Osteocyte (in vitro differentiated cells): ENCODE data around the gene SERPINB7. TPM values are rescaled to one million over a fixed set of nuclear protein-coding genes. Genes with fewer than 3 reads are reported as not detected.

Experiments
- DNase-seq: peaks from one replicate; pipeline ENCODE4 v3.0.0; 2021; ENCODE audit warnings: mixed read lengths; ENCODE audit not compliant: unreplicated experiment; ENCODE audit errors: extremely low spot score
- H3K27ac Mint-ChIP-seq: one replicate; pipeline ENCODE4 v1.8.0; 2021; ENCODE audit warnings: mild to moderate bottlenecking, mixed read lengths; ENCODE audit not compliant: unreplicated experiment
- H3K27me3 Mint-ChIP-seq: one replicate; pipeline ENCODE4 v1.8.0; 2021; ENCODE audit warnings: mixed read lengths; ENCODE audit not compliant: unreplicated experiment
- H3K36me3 Mint-ChIP-seq: one replicate; pipeline ENCODE4 v1.8.0; 2021; ENCODE audit warnings: mixed read lengths; ENCODE audit not compliant: unreplicated experiment
- H3K4me1 Mint-ChIP-seq: one replicate; pipeline ENCODE4 v1.8.0; 2021; ENCODE audit warnings: mixed read lengths; ENCODE audit not compliant: unreplicated experiment
- H3K4me3 Mint-ChIP-seq: one replicate; pipeline ENCODE4 v1.8.0; 2021; ENCODE audit warnings: mild to moderate bottlenecking, moderate library complexity, mixed read lengths; ENCODE audit not compliant: unreplicated experiment
- H3K9me3 Mint-ChIP-seq: one replicate; pipeline ENCODE4 v1.8.0; 2021; ENCODE audit warnings: mixed read lengths; ENCODE audit not compliant: unreplicated experiment
- total RNA-seq: library from RNA; stranded (reverse); gene quantifications from 2 replicates; pipeline ENCODE4 v1.2.1, GENCODE V29; 2021
- TF ChIP-seq, protein P1 (sequence below): fragments of 200-600 bp; sonication (generic); IDR thresholded peaks from 2 replicates; pipeline ENCODE4 v1.5.0; 2021; ENCODE audit warnings: antibody characterized with exemption, mild to moderate bottlenecking, moderate library complexity

The SERPINB7 gene
- total RNA-seq, 1 donor from 2014 or later: not detected

DNA sequence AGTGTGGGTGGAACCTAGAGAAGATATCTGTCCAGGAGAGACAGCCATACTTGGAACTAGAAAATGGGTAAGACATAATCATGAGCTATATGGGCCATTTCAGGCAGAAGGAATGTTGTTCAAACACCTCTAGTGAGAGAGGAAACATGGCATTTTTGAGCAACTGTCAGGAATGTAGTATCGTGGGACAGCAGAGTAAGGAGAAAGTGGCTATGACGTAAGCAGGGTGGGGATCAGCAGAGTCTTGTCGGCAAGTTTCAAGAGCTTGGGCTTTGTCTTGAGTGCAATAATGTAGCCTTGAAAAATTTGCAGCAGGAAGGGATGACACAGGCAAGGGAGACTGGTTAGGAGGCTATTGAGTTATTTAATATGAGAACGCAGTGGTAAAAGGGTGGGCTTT, 20.4 kb downstream of the SERPINB7 start:
- no peak overlapping the region for H3K4me3 Mint-ChIP-seq
- TF ChIP-seq, protein P1, sequence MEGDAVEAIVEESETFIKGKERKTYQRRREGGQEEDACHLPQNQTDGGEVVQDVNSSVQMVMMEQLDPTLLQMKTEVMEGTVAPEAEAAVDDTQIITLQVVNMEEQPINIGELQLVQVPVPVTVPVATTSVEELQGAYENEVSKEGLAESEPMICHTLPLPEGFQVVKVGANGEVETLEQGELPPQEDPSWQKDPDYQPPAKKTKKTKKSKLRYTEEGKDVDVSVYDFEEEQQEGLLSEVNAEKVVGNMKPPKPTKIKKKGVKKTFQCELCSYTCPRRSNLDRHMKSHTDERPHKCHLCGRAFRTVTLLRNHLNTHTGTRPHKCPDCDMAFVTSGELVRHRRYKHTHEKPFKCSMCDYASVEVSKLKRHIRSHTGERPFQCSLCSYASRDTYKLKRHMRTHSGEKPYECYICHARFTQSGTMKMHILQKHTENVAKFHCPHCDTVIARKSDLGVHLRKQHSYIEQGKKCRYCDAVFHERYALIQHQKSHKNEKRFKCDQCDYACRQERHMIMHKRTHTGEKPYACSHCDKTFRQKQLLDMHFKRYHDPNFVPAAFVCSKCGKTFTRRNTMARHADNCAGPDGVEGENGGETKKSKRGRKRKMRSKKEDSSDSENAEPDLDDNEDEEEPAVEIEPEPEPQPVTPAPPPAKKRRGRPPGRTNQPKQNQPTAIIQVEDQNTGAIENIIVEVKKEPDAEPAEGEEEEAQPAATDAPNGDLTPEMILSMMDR: no peak
- no peaks in the 10 kb centered on the region for H3K9me3 Mint-ChIP-seq
- peaks cover 9% of the 10 kb centered on the region for H3K4me1 Mint-ChIP-seq
- no peaks in the 10 kb centered on the region for H3K36me3 Mint-ChIP-seq
- no peak overlapping the region for H3K27ac Mint-ChIP-seq
- no peak for DNase-seq
- H3K27me3 Mint-ChIP-seq: no peaks in the 10 kb centered on the region

DNA sequence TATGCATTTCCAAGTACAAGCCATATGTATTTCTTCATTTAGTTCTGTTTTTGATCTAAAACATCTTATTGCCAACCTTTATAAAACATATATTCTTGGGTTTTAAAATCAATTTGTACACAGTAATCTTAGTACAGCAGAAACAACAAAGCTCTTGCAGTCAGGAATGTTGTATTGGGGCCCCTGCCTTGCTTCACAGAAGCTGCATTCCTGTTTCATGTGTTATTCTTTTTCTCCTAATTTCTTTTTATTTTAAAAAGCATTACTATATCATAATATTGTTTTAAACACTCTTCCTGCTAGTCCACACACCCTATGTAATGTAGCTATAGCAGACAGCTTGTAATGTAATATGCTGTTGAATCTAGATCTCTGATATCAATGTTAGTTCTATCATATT, 24.0 kb downstream of the SERPINB7 start:
- TF ChIP-seq, protein P1: no peak
- Mint-ChIP-seq H3K27ac (no peak overlapping the region), H3K9me3 (no peaks in the 10 kb centered on the region), H3K4me3 (no peak overlapping the region), H3K4me1 (peaks cover 9% of the 10 kb centered on the region), H3K27me3 (peaks cover 1% of the 10 kb centered on the region), H3K36me3 (no peaks in the 10 kb centered on the region)
- no peak for DNase-seq

- Mint-ChIP-seq H3K36me3 (no peaks in the 10 kb centered on the region), H3K9me3 (no peaks in the 10 kb centered on the region), H3K4me3 (no peak overlapping the region)
Observed at GRCh38 chr18:63801343-63801742, 26.1 kb downstream of the SERPINB7 start.

DNA sequence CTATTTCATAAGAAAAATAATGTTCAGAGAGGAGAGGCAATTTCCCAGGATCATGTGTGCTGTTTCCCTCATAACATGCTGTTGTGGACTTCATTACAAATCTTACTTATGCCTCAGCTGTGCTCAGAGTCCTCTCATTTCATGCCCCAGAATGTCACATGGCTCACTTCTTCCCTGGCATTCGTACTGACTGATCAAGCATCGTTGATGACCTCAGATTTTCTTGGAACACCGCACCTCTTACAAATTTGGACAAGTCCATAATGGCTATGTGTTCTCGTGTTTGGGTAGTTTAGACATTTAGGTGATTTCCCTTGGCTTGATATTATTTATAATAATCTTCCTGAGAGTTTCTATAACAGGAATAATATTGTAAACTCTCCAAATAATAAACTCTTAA, 32.9 kb downstream of the SERPINB7 start:
- no peaks in the 10 kb centered on the region for H3K4me1 Mint-ChIP-seq
- no peaks in the 10 kb centered on the region for H3K9me3 Mint-ChIP-seq
- TF ChIP-seq, protein P1: no peak
- H3K4me3 Mint-ChIP-seq: no peak overlapping the region
- no peak overlapping the region for H3K27ac Mint-ChIP-seq
- no peak for DNase-seq
- H3K36me3 Mint-ChIP-seq: no peaks in the 10 kb centered on the region
- peaks cover 37% of the 10 kb centered on the region for H3K27me3 Mint-ChIP-seq

More at GRCh38 chr18:63801343-63801742, 26.1 kb downstream of the SERPINB7 start:
- no peak for DNase-seq
- no peak overlapping the region for H3K27ac Mint-ChIP-seq
- TF ChIP-seq, protein P1: no peak
- peaks cover 9% of the 10 kb centered on the region for H3K4me1 Mint-ChIP-seq
- peaks cover 2% of the 10 kb centered on the region for H3K27me3 Mint-ChIP-seq

DNA sequence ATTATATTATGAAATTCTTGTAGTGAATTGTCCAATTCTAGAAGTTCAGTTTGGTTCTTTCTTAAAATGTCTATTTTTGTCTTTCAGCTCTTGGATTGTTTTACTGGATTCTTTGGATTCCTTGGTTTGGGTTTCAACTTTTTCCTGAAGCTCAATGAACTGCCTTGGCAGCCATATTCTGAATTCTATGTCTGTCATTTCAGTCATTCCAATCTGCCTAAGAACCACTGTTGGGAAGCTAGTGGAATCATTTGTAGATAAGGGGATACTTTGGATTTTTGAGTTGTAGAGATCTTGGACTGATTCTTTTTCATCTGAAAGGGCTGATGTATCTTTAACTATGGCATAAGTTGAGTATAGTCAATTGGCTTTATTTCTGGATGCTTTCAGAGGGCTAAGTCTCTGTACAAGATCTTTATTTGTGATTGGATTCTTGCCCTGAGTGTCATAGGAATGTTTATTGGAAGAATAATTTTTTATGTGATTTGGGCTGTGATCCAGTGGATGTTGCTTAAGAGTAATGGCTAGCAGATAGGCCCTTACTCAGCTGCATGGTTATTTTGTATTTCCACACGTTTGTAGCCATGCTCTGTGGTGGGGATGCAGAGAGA, 42.3 kb downstream of the SERPINB7 start:
- no peak overlapping the region for H3K27ac Mint-ChIP-seq
- peaks cover 25% of the 10 kb centered on the region for H3K9me3 Mint-ChIP-seq
- H3K36me3 Mint-ChIP-seq: no peaks in the 10 kb centered on the region
- H3K27me3 Mint-ChIP-seq: peaks cover 17% of the 10 kb centered on the region
- H3K4me1 Mint-ChIP-seq: no peaks in the 10 kb centered on the region
- TF ChIP-seq, protein P1: no peak
- H3K4me3 Mint-ChIP-seq: no peak overlapping the region
- no peak for DNase-seq
